Kidney (tissue), 14 donors: ENCODE data around the gene FNBP1. TPM values are rescaled to one million over a fixed set of nuclear protein-coding genes. Genes with fewer than 3 reads are reported as not detected.
A peak's percentile ranks its signal among the peaks of the same experiment; 100 is the strongest.

Experiments
- DNase-seq, 5 donors: peaks; one replicate each; pipeline ENCODE4 v3.0.0-alpha.2; 2013 to 2020
- FAIRE-seq: peaks from 2 replicates; lab custom pipeline; 2012; peaks lifted over from hg19 to GRCh38; lab: Jason Lieb, UNC
- H3K27ac ChIP-seq, 2 donors: one replicate each; pipeline ENCODE4 v1.7.0; 2013; ENCODE audit warnings: low read depth in 2 of 2, low read length in 2 of 2, inconsistent platforms in 1 of 2
- H3K27me3 ChIP-seq: one replicate; pipeline ENCODE4 v1.7.1; 2013; ENCODE audit warnings: low read length, inconsistent platforms; ENCODE audit not compliant: control insufficient read depth, insufficient read depth
- H3K36me3 ChIP-seq, 3 donors: one replicate each; pipeline versions ENCODE4 v1.7.0 to v1.7.1; 2013; ENCODE audit warnings: low read length in 3 of 3, control low read depth in 1 of 3, inconsistent platforms in 1 of 3; ENCODE audit not compliant: insufficient read depth in 3 of 3, control insufficient read depth in 2 of 3
- H3K4me1 ChIP-seq, 3 donors: one replicate each; pipeline versions ENCODE4 v1.7.0 to v1.7.1; 2013; ENCODE audit warnings: low read length in 3 of 3, inconsistent platforms in 1 of 3, low read depth in 1 of 3; ENCODE audit not compliant: control insufficient read depth in 2 of 3, insufficient read depth in 2 of 3
- H3K4me3 ChIP-seq, 3 donors: one replicate each; pipeline versions ENCODE4 v1.7.0 to v1.8.1; 2013; ENCODE audit warnings: low read length in 3 of 3, control low read depth in 1 of 3, inconsistent platforms in 1 of 3
- H3K9ac ChIP-seq, 3 donors: one replicate each; pipeline versions ENCODE4 v1.7.0 to v1.7.1; 2013; ENCODE audit warnings: low read length in 3 of 3, control low read depth in 1 of 3, inconsistent platforms in 1 of 3
- H3K9me3 ChIP-seq, 3 donors: one replicate each; pipeline versions ENCODE4 v1.7.0 to v1.7.1; 2013; ENCODE audit warnings: low read length in 3 of 3, control low read depth in 1 of 3, inconsistent platforms in 1 of 3; ENCODE audit not compliant: control insufficient read depth in 2 of 3, insufficient read depth in 1 of 3
- intact Hi-C: fragments of 100-400 bp; cut with DNase I; formaldehyde crosslinking; loops from one replicate; pipeline ENCODE4 v1.11.1; 2022
- polyA plus RNA-seq: library from polyadenylated mRNA; stranded (reverse); fragments of 350-450 nt; fragmentation: Illumina TruSeq; extraction: RNeasy Lipid Tissue Mini Kit (QIAGEN cat#74804); gene quantifications from one replicate; pipeline ENCODE4 v1.2.3, GENCODE V29; 2014; ENCODE audit warnings: low read depth, low replicate concordance; ENCODE audit not compliant: insufficient read depth
- total RNA-seq: library from RNA; stranded (reverse); fragmentation: NEBNext Ultra II Directional; extraction: Animal tissue kit (Norgen Biotek cat#: 25700); gene quantifications from one replicate; pipeline ENCODE4 v1.2.1, GENCODE V29; 2021
- TF ChIP-seq, protein P1 (sequence below): IDR thresholded peaks from 3 replicates; pipeline ENCODE4 v1.5.1; 2012; ENCODE audit warnings: mild to moderate bottlenecking, moderate library complexity, borderline replicate concordance; ENCODE audit not compliant: insufficient read depth; ENCODE audit errors: extremely low read depth
- donor health status: control.
- donor health status: control.
- donor health status: control.
- donor health status: control.
- donor health status: control.
- donor health status: DM: yes; HTN: yes; CAD: no.
- donor health status: Normal renal cell carcinoma (clear cell type).

FNBP1 gene
- total and polyA plus RNA-seq, 2 donors from 2014 or later, result 9.7 to 51.7 TPM

DNA sequence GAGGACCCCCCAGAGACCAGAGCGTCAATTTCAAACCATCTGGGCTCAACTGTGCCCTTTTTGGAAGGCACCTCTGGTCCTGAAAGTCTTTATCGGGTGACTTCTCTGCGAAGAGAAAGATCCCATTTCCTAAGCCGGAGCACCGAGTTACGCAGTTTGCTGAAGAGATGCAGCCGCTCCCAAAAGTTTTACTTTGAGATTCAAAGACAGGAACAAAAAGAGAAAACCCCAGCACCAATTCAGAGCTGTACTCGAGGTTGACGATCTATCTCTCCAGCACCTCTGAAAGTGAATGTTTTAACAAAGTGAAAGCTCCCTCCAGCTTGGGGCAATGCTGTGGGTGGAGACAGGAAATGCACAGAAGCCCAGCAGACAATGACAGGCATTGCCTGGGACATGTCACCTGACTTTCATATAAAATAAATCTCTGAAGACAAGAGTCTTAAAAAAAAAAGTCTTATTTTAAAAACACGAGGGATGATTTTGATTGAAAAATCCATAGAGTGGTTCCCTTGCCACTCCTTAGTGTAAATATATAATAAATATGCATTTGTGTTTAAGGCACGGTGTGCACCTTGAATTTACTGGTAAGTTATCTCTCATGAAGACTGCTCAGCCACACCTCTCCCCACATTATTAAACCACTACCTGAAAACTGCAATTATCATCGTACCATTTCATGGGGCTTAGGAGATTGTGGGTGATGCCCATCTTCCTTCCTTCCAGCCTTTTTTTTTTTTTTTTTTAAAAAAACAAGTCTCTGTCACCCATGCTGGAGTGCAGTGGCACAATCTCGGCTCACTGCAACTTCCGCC is 79.9 kb downstream of the FNBP1 start:
- peak overlapping the region; percentile 24 to 90 (median 86) for H3K9ac ChIP-seq
- intact Hi-C loops, result no loop called here
- H3K9me3 ChIP-seq, result no peaks in the 10 kb centered on the region
- H3K27me3 ChIP-seq, result no peaks in the 10 kb centered on the region
- no peaks in the 10 kb centered on the region for H3K36me3 ChIP-seq
- FAIRE-seq (no peak), DNase-seq (peak in 3 of 5 donors; percentile 28 to 75 (median 55))
- H3K4me1 ChIP-seq, result peaks cover 0 to 21% (median 9%) of the 10 kb centered on the region in 3 donors
- peak overlapping the region; percentile 80 to 92 for H3K27ac ChIP-seq
- TF ChIP-seq, protein P1, sequence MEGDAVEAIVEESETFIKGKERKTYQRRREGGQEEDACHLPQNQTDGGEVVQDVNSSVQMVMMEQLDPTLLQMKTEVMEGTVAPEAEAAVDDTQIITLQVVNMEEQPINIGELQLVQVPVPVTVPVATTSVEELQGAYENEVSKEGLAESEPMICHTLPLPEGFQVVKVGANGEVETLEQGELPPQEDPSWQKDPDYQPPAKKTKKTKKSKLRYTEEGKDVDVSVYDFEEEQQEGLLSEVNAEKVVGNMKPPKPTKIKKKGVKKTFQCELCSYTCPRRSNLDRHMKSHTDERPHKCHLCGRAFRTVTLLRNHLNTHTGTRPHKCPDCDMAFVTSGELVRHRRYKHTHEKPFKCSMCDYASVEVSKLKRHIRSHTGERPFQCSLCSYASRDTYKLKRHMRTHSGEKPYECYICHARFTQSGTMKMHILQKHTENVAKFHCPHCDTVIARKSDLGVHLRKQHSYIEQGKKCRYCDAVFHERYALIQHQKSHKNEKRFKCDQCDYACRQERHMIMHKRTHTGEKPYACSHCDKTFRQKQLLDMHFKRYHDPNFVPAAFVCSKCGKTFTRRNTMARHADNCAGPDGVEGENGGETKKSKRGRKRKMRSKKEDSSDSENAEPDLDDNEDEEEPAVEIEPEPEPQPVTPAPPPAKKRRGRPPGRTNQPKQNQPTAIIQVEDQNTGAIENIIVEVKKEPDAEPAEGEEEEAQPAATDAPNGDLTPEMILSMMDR, result no peak
- H3K4me3 ChIP-seq, result peak overlapping the region; percentile 61 to 78 (median 78)

DNA sequence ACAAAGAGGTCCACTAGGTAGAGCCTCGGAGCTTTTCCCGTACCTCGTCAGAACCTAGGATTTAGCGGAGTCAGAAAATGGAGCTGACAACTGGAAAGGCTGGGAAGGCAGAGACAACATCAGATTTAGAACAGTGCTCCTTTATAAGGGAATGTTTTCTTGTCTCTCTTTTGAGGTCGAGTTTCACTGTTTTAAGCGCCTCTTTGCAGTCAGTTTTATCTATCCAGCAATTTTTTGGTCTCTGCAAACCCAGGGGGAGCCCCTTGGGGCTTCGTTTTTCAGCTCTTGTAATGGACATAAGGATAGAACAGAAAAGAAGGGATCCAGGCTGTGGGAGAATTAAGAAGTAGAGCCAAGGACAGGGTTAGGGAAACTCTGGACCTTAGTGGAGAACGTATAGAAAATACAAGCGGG is 80.5 kb downstream of the FNBP1 start:
- intact Hi-C loops, result no loop called here
- Histone ChIP-seq H3K36me3 (peaks cover 0 to 6% (median 0%) of the 10 kb centered on the region in 3 donors), H3K9me3 (no peaks in the 10 kb centered on the region), H3K27ac (peak overlapping the region; percentile 80 to 92), H3K27me3 (no peaks in the 10 kb centered on the region), H3K4me3 (peak overlapping the region; percentile 61 to 78 (median 78)), H3K4me1 (peaks cover 0 to 21% (median 9%) of the 10 kb centered on the region in 3 donors), H3K9ac (peak overlapping the region; percentile 24 to 90 (median 86))
- DNase-seq, result peak in 2 of 5 donors; percentile 28 to 42
- TF ChIP-seq, protein P1, result no peak
- FAIRE-seq, result no peak

DNA sequence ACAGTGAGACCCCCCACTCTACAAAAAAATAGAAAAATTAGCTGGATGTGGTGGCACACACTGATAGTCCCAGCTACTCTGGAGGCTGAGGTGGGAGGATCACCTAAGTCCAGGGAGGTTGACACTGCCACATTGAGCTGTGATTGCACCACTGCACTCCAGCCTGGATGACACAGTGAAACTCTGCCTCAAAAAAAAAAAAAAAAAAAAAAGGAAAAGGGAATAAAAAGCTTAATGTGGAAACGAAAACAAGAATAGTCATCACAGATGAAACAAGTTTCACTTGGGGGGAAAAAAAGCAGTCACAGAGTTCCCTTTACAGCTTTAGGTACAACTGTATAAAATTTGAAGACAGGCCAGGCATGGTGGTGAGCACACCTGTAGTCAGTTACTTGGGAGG is 84.2 kb downstream of the FNBP1 start:
- H3K4me1 ChIP-seq, result peaks cover 0 to 11% (median 9%) of the 10 kb centered on the region in 3 donors
- intact Hi-C loops, result no loop called here
- DNase-seq (no peak), FAIRE-seq (no peak)
- TF ChIP-seq, protein P1, result no peak
- peaks cover 0 to 7% (median 3%) of the 10 kb centered on the region in 3 donors for H3K36me3 ChIP-seq
- no peaks in the 10 kb centered on the region for H3K27me3 ChIP-seq
- H3K4me3 ChIP-seq, result no peak overlapping the region
- no peak overlapping the region for H3K27ac ChIP-seq
- H3K9ac ChIP-seq, result no peak overlapping the region
- no peaks in the 10 kb centered on the region for H3K9me3 ChIP-seq
